DOHH2 (cell line): Measurements from ENCODE around the gene IQCF2.
"Not testable (repeated sequence)": the region's sequence is repeated elsewhere in the genome, so short reads cannot be mapped to it uniquely, and the experiment has no call there.

Experiments used
- H3F3A ChIP-seq: fragments of 200-600 bp; sonication (generic), shearing (Covaris generic); 2 replicates; pipeline ENCODE4 v1.6.0; 2016; ENCODE audit warnings: antibody characterized with exemption, mild to moderate bottlenecking; ENCODE audit not compliant: control insufficient read depth, insufficient read depth
- H3K27ac ChIP-seq: fragments of 200-600 bp; sonication (generic); 2 replicates; pipeline ENCODE4 v1.5.1; 2014; ENCODE audit warnings: low read depth, mild to moderate bottlenecking, low read length, moderate library complexity
- H3K27me3 ChIP-seq: fragments of 200-600 bp; sonication (generic); 2 replicates; pipeline ENCODE4 v1.6.1; 2014; ENCODE audit warnings: mild to moderate bottlenecking, low read length, mixed read lengths; ENCODE audit not compliant: control insufficient read depth
- H3K36me3 ChIP-seq: fragments of 200-600 bp; sonication (generic); 2 replicates; pipeline ENCODE4 v1.6.1; 2014; ENCODE audit warnings: mild to moderate bottlenecking, low read length, moderate library complexity, mixed read lengths; ENCODE audit not compliant: control insufficient read depth
- H3K4me1 ChIP-seq: fragments of 200-600 bp; sonication (generic); 2 replicates; pipeline ENCODE4 v1.6.1; 2014; ENCODE audit warnings: mild to moderate bottlenecking, low read length, mixed read lengths; ENCODE audit not compliant: control insufficient read depth
- H3K4me2 ChIP-seq: fragments of 200-600 bp; sonication (generic); 2 replicates; pipeline ENCODE4 v1.6.0; 2014; ENCODE audit warnings: mild to moderate bottlenecking, low read length, moderate library complexity
- H3K4me3 ChIP-seq: fragments of 200-600 bp; sonication (generic); 2 replicates; pipeline ENCODE4 v1.5.1; 2014; ENCODE audit warnings: mild to moderate bottlenecking, low read length, mixed read lengths
- H3K79me2 ChIP-seq: fragments of 200-600 bp; sonication (generic); 2 replicates; pipeline ENCODE4 v1.6.1; 2014; ENCODE audit warnings: mild to moderate bottlenecking, low read length, mixed read lengths; ENCODE audit not compliant: control insufficient read depth
- H3K9me2 ChIP-seq: fragments of 200-600 bp; sonication (generic); replicated peaks from 2 replicates; pipeline ENCODE4 v1.6.1; 2014; ENCODE audit warnings: mild to moderate bottlenecking, low read length, mixed read lengths; ENCODE audit not compliant: control insufficient read depth
- H3K9me3 ChIP-seq: fragments of 200-600 bp; sonication (generic); 2 replicates; pipeline ENCODE4 v1.6.1; 2014; ENCODE audit warnings: antibody characterized with exemption, low read length, mixed read lengths; ENCODE audit not compliant: control insufficient read depth, insufficient read depth
- H4K20me1 ChIP-seq: fragments of 200-600 bp; sonication (generic); 2 replicates; pipeline ENCODE4 v1.6.0; 2014; ENCODE audit warnings: low read depth, mild to moderate bottlenecking, antibody characterized with exemption, low read length, moderate library complexity; ENCODE audit not compliant: control insufficient read depth, insufficient read depth
- EZH2phosphoT487 ChIP-seq: fragments of 200-600 bp; sonication (generic); IDR thresholded peaks from 2 replicates; pipeline ENCODE4 v1.6.1; 2017; ENCODE audit warnings: borderline replicate concordance, mild to moderate bottlenecking, antibody characterized with exemption, low read length, moderate library complexity, mixed read lengths
- TF ChIP-seq, protein P1 (sequence below): fragments of 200-600 bp; sonication (generic); IDR thresholded peaks from one replicate; pipeline ENCODE4 v1.5.1; 2014; ENCODE audit warnings: antibody characterized with exemption, mild to moderate bottlenecking, low read depth, low read length; ENCODE audit not compliant: poor library complexity, severe bottlenecking

IQCF2 gene

DNA sequence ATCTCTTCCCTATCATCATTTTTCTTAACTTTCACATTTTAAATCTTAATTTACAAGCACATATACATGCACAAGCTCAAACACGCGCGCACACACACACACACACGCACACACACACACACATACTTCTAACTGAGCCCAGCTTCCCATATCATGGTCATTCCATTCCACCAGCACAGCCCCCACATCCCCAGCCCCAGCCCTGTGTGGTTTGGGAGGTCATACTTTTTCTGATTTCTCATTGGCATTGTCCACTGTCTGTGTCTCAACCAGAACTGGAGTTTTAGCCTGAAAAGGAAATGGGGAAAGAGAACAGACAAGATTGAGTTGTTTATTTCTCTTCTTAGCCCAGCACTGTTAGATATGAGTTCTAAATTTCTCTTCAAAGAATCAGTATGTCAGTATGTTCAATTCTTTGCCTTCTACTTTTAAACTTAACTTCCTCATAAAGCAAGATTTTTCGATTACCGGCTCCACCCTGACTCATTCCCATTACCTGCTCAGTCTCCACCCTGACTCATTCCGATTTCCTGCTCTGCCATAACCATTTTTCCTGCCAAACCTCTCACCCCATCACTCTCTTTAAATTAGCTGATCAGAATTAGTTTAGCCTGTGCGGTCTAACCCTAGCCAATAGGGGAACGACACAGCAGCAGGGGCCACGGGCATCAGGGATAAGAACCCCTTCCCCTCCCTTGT lies 35.3 kb downstream of the IQCF2 start:
- Histone ChIP-seq H3K27ac (no peak overlapping the region), H3K9me2 (no peaks in the 10 kb centered on the region), H4K20me1 (no peaks in the 10 kb centered on the region), H3F3A (no peaks in the 10 kb centered on the region), H3K27me3 (peaks cover 23% of the 10 kb centered on the region), H3K36me3 (no peaks in the 10 kb centered on the region), H3K4me1 (no peaks in the 10 kb centered on the region), H3K4me2 (no peak overlapping the region), H3K9me3 (no peaks in the 10 kb centered on the region), H3K4me3 (no peak overlapping the region), H3K79me2 (no peaks in the 10 kb centered on the region)
- TF ChIP-seq EZH2phosphoT487 = no peak
- TF ChIP-seq, protein P1, sequence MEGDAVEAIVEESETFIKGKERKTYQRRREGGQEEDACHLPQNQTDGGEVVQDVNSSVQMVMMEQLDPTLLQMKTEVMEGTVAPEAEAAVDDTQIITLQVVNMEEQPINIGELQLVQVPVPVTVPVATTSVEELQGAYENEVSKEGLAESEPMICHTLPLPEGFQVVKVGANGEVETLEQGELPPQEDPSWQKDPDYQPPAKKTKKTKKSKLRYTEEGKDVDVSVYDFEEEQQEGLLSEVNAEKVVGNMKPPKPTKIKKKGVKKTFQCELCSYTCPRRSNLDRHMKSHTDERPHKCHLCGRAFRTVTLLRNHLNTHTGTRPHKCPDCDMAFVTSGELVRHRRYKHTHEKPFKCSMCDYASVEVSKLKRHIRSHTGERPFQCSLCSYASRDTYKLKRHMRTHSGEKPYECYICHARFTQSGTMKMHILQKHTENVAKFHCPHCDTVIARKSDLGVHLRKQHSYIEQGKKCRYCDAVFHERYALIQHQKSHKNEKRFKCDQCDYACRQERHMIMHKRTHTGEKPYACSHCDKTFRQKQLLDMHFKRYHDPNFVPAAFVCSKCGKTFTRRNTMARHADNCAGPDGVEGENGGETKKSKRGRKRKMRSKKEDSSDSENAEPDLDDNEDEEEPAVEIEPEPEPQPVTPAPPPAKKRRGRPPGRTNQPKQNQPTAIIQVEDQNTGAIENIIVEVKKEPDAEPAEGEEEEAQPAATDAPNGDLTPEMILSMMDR = no peak

DNA sequence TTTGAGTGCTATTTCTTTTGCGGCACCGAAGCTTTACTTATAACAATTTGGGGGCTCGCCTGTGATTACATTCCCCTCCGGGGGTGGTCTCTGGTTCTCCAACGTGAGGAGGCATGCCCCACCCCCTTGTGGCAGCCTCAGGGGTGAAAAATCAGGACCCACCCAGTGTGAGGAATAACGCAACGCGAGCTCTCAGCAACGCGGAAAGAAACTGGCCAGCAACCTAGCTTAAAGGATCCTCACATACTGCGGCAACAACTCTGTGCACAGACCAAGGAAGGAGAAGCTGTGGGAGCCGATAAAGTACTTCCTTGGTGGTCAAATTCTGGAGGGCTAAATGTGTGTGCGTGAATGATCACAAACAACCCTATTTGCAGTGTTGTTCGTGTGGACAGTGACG lies 36.0 kb downstream of the IQCF2 start:
- H3K4me3 ChIP-seq = no peak overlapping the region
- no peaks in the 10 kb centered on the region for H3K79me2 ChIP-seq
- no peaks in the 10 kb centered on the region for H3K9me3 ChIP-seq
- H3K27me3 ChIP-seq = peaks cover 20% of the 10 kb centered on the region
- no peaks in the 10 kb centered on the region for H3K4me1 ChIP-seq
- no peak overlapping the region for H3K27ac ChIP-seq
- TF ChIP-seq, protein P1 = no peak
- no peak for TF ChIP-seq EZH2phosphoT487
- no peaks in the 10 kb centered on the region for H3K36me3 ChIP-seq
- H3F3A ChIP-seq = no peaks in the 10 kb centered on the region
- no peaks in the 10 kb centered on the region for H4K20me1 ChIP-seq
- H3K4me2 ChIP-seq = no peak overlapping the region
- no peaks in the 10 kb centered on the region for H3K9me2 ChIP-seq

DNA sequence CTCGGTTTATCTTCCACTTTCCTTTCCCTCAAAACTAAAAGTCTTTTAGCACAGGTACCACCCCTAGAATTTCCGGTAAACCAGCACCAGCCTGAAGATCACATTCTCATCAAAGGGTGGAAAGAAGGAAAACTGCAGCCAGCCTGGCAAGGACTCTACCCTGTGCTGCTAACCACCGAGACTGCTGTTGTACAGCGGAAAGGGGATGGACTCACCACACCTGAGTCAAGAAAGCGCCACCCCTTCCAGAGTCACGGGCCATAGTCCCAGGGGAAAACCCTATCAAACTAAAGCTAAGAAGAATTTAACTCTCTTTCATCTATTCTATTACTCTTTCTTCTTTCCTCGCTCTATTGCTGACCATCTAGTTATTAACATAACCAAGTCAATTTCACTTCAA lies 38.6 kb downstream of the IQCF2 start:
- H3K36me3 ChIP-seq, H3F3A ChIP-seq, H3K9me3 ChIP-seq, H3K79me2 ChIP-seq, H3K4me3 ChIP-seq, H3K27ac ChIP-seq, H3K27me3 ChIP-seq, H3K4me1 ChIP-seq, H3K9me2 ChIP-seq, H4K20me1 ChIP-seq, H3K4me2 ChIP-seq: not testable (repeated sequence)

DNA sequence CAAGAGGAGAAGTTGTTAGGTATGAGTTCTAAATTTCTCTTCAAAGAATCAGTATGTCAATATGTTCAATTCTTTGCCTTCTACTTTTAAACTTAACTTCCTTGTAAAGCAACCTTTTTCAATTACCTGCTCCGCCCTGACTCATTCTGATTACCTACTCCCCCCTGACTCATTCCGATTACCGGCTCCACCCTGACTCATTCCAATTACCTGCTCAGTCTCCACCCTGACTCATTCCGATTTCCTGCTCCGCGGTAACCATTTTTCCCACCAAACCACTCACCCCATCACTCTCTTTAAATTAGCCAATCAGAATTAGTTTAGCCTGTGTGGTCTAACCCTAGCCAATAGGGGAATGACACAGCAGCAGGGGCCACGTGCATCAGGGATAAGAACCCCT lies 40.9 kb downstream of the IQCF2 start:
- H3K9me2 ChIP-seq, H3F3A ChIP-seq, H3K4me1 ChIP-seq, H3K27ac ChIP-seq, H3K79me2 ChIP-seq, H3K27me3 ChIP-seq, H3K4me2 ChIP-seq, H3K36me3 ChIP-seq, H3K9me3 ChIP-seq, H3K4me3 ChIP-seq, H4K20me1 ChIP-seq: not testable (repeated sequence)
